ENCODE data around the gene FITM1.

GRCh38 chr14:24102357-24103048, 28.0 kb upstream of the FITM1 start:
- TF ChIP-seq EP300 (IDR thresholded peaks at IDR 0.05; ENCODE audit: borderline replicate concordance) (no peak), REST (IDR thresholded peaks at IDR 0.05; ENCODE audit: low read depth) (no peak), CREB1 (IDR thresholded peaks at IDR 0.05; ENCODE audit: low read depth) (no peak), EGR1 (IDR thresholded peaks at IDR 0.05) (no peak), MAX (IDR thresholded peaks at IDR 0.05) (no peak), RAD21 (IDR thresholded peaks at IDR 0.05; ENCODE audit: low read depth) (no peak), CEBPB (IDR thresholded peaks at IDR 0.05) (no peak), TCF12 (IDR thresholded peaks at IDR 0.05; ENCODE audit: low read depth) (no peak), NFIC (IDR thresholded peaks at IDR 0.05) (no peak), TEAD4 (IDR thresholded peaks at IDR 0.05) (no peak), ZBTB7A (IDR thresholded peaks at IDR 0.05; ENCODE audit: low read depth) (no peak), FOXM1 (IDR thresholded peaks at IDR 0.05; ENCODE audit: borderline replicate concordance, low read depth) (no peak)

All from Ishikawa (cell line).